Transverse colon (tissue), 3 donors: ENCODE data around the gene RASL12.

Experiments
- POLR2A ChIP-seq: fragments of 450-650 bp; IDR thresholded peaks from one replicate; pipeline ENCODE4 v1.6.1; 2016; ENCODE audit warnings: antibody characterized with exemption, mild to moderate bottlenecking, moderate library complexity
- TF ChIP-seq, protein P1 (sequence below), 5 experiments: fragments of 200-600 bp in 3 of 5; fragments of 450-650 bp in 2 of 5; sonication (generic) in 3 of 5; IDR thresholded peaks; 1 replicate in 2 of 5; 2 replicates in 3 of 5; pipeline ENCODE4 v1.5.1; 2016 to 2017; ENCODE audit warnings: antibody characterized with exemption in 5 of 5, inconsistent platforms in 3 of 5, mild to moderate bottlenecking in 2 of 5, moderate library complexity in 1 of 5

DNA sequence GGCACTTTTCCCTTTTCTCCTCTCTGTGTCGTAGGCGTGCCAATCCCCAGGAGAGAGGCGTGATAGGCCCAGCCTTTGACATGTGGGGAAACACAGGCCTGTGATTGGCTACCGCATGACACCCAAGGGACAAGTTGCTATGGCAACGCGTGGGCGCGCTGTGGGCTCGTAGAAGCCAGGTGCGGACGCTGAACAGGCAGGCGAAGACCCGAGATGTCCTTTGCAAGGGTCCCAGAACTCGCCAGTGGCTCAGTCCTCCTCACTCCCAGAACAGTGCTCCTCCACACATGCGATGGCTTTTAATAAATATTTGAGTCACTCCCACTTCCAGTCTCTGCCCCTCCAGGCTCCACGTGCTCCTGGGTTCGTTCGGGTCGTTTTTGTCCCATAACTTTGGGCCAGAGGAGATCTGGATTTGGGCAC, 18.4 kb downstream of the RASL12 start:
- TF ChIP-seq, protein P1, sequence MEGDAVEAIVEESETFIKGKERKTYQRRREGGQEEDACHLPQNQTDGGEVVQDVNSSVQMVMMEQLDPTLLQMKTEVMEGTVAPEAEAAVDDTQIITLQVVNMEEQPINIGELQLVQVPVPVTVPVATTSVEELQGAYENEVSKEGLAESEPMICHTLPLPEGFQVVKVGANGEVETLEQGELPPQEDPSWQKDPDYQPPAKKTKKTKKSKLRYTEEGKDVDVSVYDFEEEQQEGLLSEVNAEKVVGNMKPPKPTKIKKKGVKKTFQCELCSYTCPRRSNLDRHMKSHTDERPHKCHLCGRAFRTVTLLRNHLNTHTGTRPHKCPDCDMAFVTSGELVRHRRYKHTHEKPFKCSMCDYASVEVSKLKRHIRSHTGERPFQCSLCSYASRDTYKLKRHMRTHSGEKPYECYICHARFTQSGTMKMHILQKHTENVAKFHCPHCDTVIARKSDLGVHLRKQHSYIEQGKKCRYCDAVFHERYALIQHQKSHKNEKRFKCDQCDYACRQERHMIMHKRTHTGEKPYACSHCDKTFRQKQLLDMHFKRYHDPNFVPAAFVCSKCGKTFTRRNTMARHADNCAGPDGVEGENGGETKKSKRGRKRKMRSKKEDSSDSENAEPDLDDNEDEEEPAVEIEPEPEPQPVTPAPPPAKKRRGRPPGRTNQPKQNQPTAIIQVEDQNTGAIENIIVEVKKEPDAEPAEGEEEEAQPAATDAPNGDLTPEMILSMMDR (IDR thresholded peaks at IDR 0.05) = no peak
- no peak for TF ChIP-seq POLR2A
